ENCODE measurements around the gene COL23A1.

- no peak for TF ChIP-seq CTCF (optimal IDR thresholded peaks at IDR 0.05 in 1 of 3, IDR thresholded peaks at IDR 0.05 in 1 of 3, conservative IDR thresholded peaks at IDR 0.05 in 1 of 3; ENCODE audit: extremely low read depth in 1 of 3, insufficient read depth in 2 of 3, low read length in 3 of 3)
- TF ChIP-seq EZH2 (IDR thresholded peaks at IDR 0.05; ENCODE audit: low read length), result no peak
Measured at GRCh38 chr5:178198706-178199105, 391.5 kb downstream of the COL23A1 start.
